Colonic mucosa (tissue), 4 donors: ENCODE data around the gene SRRM5. TPM values are rescaled to one million over a fixed set of nuclear protein-coding genes. Genes with fewer than 3 reads are reported as not detected.
A peak's percentile ranks its signal among the peaks of the same experiment; 100 is the strongest.

Experiments
- DNase-seq: peaks from one replicate; pipeline ENCODE4 v3.0.0-alpha.2; 2020
- H3K27ac ChIP-seq: fragments of 200-600 bp; one replicate; pipeline ENCODE4 v1.8.0; 2021
- H3K27me3 ChIP-seq: fragments of 200-600 bp; one replicate; pipeline ENCODE4 v1.8.0; 2021
- H3K36me3 ChIP-seq: fragments of 200-600 bp; one replicate; pipeline ENCODE4 v1.8.0; 2021
- H3K4me1 ChIP-seq: fragments of 200-600 bp; one replicate; pipeline ENCODE4 v1.8.0; 2021; ENCODE audit warnings: mild to moderate bottlenecking
- H3K4me3 ChIP-seq: fragments of 200-600 bp; one replicate; pipeline ENCODE4 v1.8.0; 2021
- H3K9ac ChIP-seq, 2 donors: one replicate each; pipeline ENCODE4 v1.7.0; 2013; ENCODE audit warnings: control low read depth in 2 of 2, low read depth in 2 of 2, low read length in 2 of 2
- H3K9me3 ChIP-seq: fragments of 200-600 bp; one replicate; pipeline ENCODE4 v1.8.0; 2021
- CTCF ChIP-seq: fragments of 200-600 bp; IDR thresholded peaks from one replicate; pipeline ENCODE4 v1.8.0; 2022; ENCODE audit warnings: antibody characterized with exemption, mild to moderate bottlenecking
- intact Hi-C: fragments of 100-400 bp; cut with DNase I; formaldehyde crosslinking; loops from one replicate; pipeline ENCODE4 v1.14.1; 2022
- total RNA-seq, 2 donors: library from RNA; stranded (reverse); fragmentation: NEBNext Ultra II Directional in 1 of 2; extraction: Animal tissue kit (Norgen Biotek cat#: 25700) in 1 of 2; gene quantifications; one replicate each; pipeline ENCODE4 v1.2.1, GENCODE V29; 2021
- donor health status: healthy.
- donor health status: DM: no; HTN: no; CAD: no.
- donor health status: DM: no; HTN: no; CAD: no.

SRRM5 gene
- total RNA-seq, 2 donors from 2014 or later: 0.42 to 0.57 TPM

- H3K4me1 ChIP-seq: peaks cover 7% of the 10 kb centered on the region
- no peaks in the 10 kb centered on the region for H3K36me3 ChIP-seq
- H3K4me3 ChIP-seq: peak overlapping the region; percentile 80
- DNase-seq: no peak
- TF ChIP-seq CTCF: no peak
- H3K27me3 ChIP-seq: no peaks in the 10 kb centered on the region
- no peak overlapping the region for H3K27ac ChIP-seq
- no peak overlapping the region for H3K9ac ChIP-seq
- no peaks in the 10 kb centered on the region for H3K9me3 ChIP-seq
- intact Hi-C loops: loop anchor here (1.0 kb wide), 1 partner anchor 20 kb away; the partner anchor contains the start of genes IRGQ and ZNF576
Observed at GRCh38 chr19:43575955-43576878, 35.7 kb upstream of the SRRM5 start.

DNA sequence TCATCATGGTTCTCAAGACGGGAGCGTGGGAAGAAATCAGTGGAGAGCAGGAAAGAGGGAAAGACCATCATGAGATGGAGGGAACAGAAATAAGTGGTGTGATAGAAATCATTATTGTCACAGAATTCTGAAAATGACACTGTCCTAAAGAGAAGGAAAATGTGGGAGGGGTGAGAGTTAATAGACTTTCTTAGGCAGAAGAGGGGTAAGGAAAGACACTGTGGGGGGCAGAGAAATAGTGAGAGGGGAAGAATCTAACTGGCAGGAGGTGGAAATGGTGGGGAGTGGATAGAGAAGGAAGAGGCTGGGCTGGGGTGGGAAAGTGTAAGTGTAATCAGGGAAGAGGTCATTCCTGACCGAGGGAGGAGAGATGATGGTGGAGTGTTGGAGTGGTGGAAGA, 33.1 kb upstream of the SRRM5 start:
- no peaks in the 10 kb centered on the region for H3K27me3 ChIP-seq
- intact Hi-C loops: no loop called here
- no peak overlapping the region for H3K27ac ChIP-seq
- peaks cover 7% of the 10 kb centered on the region for H3K4me1 ChIP-seq
- H3K4me3 ChIP-seq: no peak overlapping the region
- no peak for DNase-seq
- no peaks in the 10 kb centered on the region for H3K36me3 ChIP-seq
- no peak overlapping the region for H3K9ac ChIP-seq
- no peak for TF ChIP-seq CTCF
- H3K9me3 ChIP-seq: no peaks in the 10 kb centered on the region

GRCh38 chr19:43581467-43581866, 30.4 kb upstream of the SRRM5 start:
- Histone ChIP-seq H3K27me3 (no peaks in the 10 kb centered on the region), H3K4me1 (no peaks in the 10 kb centered on the region), H3K36me3 (no peaks in the 10 kb centered on the region), H3K27ac (no peak overlapping the region), H3K9me3 (no peaks in the 10 kb centered on the region), H3K4me3 (peak overlapping the region; percentile 33), H3K9ac (peak overlapping the region in 1 of 2 donors; percentile 21)
- TF ChIP-seq CTCF: no peak
- no peak for DNase-seq
- intact Hi-C loops: no loop called here

- Histone ChIP-seq H3K27me3 (no peaks in the 10 kb centered on the region), H3K4me1 (no peaks in the 10 kb centered on the region), H3K27ac (no peak overlapping the region), H3K9ac (no peak overlapping the region), H3K4me3 (no peak overlapping the region), H3K36me3 (no peaks in the 10 kb centered on the region), H3K9me3 (no peaks in the 10 kb centered on the region)
- DNase-seq: no peak
- intact Hi-C loops: no loop called here
- no peak for TF ChIP-seq CTCF
Observed at GRCh38 chr19:43582495-43582894, 29.4 kb upstream of the SRRM5 start.

DNA sequence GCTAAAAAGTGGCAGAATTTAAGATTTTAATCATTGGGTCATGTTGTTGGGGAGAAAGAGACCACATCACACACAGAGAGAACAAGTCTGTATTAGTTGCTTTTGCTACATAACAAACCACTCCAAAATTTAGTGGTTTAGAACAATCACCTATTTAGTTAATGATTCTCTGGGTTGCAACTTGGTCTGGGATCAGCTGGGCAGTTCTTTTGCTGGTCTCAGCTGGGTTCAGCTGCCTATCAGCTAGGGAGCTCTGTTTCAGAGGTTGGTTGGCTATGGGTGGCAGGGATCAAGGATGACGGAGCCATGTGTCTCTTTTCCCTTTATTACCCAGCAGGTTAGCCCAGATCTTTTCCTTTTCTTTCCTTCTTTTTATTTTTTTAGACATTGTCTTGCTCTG, 27.4 kb upstream of the SRRM5 start:
- H3K36me3 ChIP-seq: no peaks in the 10 kb centered on the region
- no peaks in the 10 kb centered on the region for H3K9me3 ChIP-seq
- no peak overlapping the region for H3K9ac ChIP-seq
- no peak overlapping the region for H3K27ac ChIP-seq
- H3K4me1 ChIP-seq: no peaks in the 10 kb centered on the region
- DNase-seq: no peak
- H3K27me3 ChIP-seq: no peaks in the 10 kb centered on the region
- no peak overlapping the region for H3K4me3 ChIP-seq
- no peak for TF ChIP-seq CTCF
- intact Hi-C loops: no loop called here
